Activated CD4-positive, alpha-beta T cell treated with anti-CD3 and anti-CD28 coated beads for 4 hours (primary cell): ENCODE results near the gene CELA2B.
"Not testable (repeated sequence)": the region's sequence is repeated elsewhere in the genome, so short reads cannot be mapped to it uniquely, and the experiment has no call there.

ENCODE experiments used
- DNase-seq, 2 donors: peaks; one replicate each; pipeline ENCODE4 v3.0.0-alpha.2; 2020

CELA2B gene

DNA sequence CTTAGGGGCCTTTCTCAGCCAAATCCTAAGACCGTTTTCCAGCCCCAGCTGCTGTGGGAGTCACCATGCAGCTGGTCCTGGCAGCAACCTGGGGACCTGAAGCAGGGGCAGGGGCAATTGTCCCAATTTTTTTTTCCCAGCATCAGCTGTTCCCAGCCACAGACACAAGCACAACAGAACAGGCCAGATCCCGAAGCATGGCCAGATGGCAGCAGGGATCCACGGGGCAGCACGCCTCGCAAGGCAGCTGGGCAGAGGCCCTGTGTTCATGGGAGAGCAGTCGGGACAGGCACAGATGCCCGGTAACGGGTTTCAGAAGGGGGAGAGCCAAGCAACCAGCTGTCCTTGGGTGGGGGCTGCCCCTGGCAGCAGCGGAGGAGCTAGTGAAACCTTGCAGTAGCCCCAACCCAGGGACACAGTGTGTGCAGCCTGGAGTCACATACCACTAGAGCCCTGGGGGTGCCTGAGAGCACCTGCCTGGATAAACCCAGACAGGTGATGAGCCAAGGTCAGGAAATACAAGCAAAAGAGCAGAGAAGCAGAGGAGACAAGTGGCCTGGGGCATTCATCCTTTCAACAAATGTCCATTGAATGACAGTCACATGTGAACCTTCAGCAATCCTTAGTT lies 6.0 kb upstream of the CELA2B start:
- not testable (repeated sequence) for DNase-seq

DNA sequence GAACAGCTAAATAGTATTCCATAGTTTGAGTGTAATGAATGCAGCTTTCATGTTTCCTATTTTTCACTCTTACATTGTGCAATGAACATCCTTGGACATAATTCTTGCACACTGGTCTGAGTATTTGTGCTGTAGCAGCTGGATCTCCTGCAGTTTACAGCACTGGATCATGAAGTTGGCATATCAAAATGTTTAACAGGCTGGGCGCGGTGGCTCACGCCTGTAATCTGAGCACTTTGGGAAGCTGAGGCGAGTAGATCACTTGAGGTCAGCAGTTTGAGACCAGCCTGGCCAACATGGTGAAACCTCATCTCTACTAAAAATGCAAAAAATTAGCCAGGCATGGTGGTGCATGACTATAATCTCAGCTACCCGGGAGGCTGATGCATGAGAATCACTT lies 4.8 kb upstream of the CELA2B start:
- not testable (repeated sequence) for DNase-seq

DNA sequence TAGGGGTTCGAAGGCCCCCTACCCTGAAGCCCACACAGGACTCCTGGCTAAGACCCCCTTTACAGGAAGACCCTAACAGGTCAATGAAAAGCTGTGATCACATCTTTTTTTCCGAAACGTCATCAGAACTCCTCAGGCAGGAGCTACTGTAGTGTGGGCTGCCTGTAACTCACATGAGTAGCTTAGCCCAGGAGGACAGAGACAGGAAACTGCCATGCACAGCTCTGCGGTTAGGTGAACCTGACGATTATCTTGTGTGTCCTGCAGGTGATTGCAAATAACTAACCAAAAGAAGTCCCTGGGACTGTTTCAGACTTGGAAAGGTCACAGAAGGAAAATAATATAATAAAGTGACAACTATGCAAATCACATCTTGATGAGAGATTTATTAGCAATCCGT lies 4.2 kb upstream of the CELA2B start:
- not testable (repeated sequence) for DNase-seq

DNA sequence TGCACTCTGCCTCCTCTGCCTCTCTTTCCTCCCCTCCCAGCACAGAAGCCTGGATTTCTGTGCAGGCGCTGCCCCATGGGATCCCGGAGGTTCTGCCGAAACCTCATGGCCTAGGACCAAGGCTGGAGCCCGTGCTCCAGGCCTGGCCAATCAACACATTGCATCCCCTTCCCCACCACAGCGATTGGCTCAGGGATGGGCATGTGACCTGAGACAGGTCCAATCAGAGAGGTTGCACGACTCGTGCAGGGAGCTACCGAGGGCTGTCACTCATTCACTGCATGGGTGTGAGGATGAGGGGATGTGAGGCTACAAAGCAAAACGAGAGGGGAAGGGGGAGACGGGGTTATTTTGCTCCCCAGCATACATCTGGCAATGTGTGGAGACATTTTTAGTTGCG lies 3.3 kb upstream of the CELA2B start:
- no peak for DNase-seq

DNA sequence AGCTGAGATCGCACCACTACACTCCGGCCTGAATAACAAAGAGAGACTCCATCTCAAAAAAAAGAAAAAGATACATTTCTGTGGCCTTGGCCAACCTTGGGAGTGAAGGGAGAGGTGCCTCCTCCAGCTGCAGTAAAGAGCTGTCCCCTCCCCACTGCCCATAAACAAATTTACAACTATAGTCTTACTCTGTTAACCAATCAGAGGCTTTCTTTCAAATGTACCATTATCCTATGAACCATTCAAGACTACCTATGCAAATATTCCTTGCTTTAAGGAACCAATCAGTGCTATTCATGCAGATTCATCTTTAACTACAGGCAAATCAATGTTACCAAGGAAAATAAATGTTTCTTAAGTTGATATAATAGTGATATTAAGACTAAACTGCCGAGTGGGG lies 1.0 kb downstream of the CELA2B start:
- DNase-seq: no peak

DNA sequence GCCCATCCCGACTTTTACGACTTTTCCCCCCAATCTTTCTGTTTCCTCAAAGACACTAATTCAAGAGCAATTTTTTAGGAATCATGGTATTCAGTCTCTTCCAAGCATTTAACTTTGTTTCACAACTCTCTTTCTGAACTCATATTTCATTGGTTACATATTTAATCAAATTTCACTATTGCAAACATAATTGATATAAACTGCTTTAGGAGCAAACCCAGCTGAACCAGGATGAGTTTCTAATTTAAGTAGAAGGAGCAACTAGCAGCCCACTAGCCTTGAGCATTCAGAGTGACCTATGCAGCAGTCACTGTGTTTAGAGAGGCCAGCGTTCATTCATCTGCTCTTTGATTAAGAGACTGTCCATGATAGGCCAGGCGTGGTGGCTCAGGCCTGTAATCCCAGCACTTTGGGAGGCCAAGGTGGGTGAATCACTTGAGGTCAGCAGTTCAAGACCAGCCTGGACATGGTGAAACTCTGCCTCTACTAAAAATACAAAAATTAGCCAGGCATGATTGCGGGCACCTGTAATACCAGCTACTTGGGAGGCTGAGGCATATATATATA lies 1.8 kb downstream of the CELA2B start:
- DNase-seq: no peak

DNA sequence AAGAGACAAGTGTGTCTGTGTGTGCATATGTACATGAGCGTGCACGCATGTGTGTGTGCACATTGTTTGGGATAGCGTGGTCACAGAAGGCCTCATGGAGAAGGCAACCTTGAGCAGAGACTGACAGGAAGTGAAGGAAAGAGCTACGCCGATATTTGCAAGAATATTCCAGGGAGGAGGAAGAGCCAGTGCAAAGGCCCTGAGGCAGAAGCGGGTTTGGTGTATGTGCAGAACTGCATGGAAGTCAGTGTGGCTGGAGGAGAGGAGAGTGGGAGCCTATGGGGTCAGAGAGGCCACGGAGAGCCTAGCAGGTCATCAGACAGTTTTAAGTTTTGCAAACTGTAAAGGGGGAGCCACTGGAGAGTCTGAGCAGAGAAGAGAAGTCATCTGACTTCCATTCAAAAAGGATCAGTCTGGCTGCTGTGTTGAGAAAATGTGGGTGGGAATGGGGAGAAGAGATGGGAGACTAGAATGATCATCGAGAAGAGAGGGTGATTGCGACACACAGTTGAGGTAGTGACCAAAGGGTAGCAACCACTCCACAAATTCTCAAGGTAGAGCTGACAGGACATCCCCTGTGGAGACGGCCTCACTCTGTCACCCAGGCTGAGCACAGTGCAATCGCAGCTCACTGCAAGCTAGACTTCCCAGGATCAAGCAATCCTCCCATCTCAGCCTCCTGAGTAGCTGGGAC lies 3.9 kb downstream of the CELA2B start:
- DNase-seq: no peak

DNA sequence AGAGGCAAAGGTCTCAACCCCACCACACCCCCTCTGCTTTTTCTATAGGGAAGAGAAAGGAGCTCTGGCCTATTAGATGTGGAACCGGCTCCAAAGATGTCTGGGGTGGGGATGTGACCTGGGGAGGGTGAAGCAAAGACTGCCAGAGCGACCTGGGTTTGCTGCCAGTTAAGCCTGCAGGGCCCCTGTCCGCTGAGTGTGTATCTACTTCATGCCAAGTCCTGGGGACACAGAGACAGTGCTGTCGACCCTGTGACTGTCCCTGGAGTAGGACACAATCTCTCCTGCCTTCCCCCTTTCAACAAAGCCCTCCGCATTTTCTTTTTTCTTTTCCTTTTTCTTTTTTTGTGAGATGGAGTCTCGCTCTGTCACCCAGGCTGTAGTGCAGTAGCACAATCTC lies 6.6 kb downstream of the CELA2B start:
- not testable (repeated sequence) for DNase-seq

DNA sequence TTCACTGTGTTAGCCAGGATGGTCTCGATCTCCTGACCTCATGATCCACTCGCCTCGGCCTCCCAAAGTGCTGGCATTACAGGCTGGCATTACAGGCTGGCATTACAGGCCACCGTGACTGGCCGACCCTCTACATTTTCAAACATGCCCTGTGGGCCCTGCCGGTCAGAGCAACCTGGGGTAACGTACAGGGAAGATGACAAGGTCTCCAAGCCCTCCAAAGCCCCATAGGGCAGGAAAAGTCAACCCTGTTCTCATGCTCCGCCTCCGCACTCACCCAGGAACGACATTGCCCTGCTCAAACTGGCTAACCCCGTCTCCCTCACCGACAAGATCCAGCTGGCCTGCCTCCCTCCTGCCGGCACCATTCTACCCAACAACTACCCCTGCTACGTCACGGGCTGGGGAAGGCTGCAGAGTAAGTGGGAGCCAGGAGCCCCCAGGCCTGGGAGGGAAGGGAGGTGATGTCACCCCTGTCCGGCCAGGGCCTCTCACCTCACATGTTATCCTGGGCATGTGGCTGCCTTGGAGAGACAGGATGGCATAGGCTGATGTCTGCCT lies 7.2 kb downstream of the CELA2B start:
- not testable (repeated sequence) for DNase-seq

DNA sequence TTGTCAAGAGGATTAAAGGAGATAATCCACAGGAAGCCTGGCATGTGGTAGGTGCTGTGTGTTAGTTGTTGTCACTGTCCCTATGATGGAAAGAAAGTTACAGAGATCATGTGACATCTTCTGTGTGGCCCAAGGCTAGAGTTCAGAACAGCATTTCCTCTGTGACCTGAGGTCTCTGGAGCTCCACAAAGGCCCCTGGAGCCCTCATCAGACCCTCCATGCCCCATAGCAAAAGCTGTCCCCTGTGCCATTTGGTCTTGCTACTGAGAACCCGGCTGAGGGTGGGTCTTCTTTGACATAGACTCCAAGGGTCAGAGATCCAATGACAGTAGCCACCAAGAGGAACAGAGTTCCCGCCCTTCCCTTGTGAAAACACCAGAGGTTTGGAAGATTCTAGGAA lies 8.1 kb downstream of the CELA2B start:
- DNase-seq: no peak

DNA sequence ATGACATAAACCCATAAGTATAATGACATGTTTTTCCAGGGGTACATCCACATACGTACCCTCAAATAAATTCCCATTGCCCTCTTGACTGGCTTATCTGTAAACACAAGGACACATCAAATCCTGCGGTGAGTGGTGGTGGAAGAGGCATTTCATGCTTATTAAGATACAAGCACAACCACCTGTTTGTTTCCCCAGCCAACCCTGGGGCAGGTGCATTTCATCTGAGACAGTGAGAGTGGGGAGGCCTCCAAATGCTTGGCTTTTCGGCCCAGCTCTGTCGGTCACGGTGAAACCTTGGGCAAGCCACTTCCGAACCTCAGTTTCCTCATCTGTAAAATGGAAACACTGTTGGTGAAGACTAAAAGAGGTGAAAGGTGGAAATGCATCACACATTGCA lies 8.5 kb downstream of the CELA2B start:
- not testable (repeated sequence) for DNase-seq

DNA sequence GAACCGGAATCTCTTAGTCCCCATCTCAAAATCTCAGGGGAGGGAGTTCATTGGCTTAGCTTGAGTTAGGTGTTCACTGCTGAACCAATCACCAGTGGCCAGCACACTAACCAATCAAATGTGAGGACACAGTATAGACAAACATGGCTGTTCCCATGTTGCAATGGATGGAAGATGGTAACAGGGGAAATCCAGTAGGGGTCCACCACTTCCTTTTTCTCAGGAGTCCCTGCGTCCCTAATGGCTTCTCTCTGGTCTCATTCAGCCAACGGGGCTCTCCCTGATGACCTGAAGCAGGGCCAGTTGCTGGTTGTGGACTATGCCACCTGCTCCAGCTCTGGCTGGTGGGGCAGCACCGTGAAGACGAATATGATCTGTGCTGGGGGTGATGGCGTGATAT lies 9.7 kb downstream of the CELA2B start:
- no peak for DNase-seq

DNA sequence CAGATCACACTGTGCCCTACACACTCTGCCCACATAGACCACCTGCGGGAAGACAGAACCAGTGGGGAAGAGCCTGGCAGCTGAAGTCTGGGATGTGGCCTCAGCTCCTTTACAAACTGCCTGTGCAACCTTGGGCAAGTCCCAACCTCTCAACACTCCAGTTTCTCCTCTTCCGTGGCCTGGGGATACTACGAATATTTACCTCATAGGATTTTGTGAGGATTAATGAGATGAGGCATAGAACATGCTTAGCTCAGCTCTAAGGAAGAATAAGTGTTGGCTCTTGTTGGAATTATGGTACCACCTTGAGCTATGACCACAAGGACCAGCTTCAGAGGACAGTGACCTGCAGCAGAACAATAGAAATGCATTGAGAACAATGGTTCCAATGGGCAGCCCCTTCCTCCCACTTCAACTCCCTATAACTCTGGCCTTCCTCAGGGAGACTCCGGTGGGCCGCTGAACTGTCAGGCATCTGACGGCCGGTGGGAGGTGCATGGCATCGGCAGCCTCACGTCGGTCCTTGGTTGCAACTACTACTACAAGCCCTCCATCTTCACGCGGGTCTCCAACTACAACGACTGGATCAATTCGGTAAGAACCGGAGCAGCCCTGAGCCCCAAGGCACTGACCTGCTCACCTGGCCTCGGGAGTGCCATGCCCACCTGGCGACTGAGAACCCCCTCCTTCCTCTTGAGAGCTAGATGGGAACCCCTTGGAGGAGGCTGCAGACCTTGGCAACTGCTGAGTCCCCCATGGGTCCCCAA lies 11.1 kb downstream of the CELA2B start:
- not testable (repeated sequence) for DNase-seq

DNA sequence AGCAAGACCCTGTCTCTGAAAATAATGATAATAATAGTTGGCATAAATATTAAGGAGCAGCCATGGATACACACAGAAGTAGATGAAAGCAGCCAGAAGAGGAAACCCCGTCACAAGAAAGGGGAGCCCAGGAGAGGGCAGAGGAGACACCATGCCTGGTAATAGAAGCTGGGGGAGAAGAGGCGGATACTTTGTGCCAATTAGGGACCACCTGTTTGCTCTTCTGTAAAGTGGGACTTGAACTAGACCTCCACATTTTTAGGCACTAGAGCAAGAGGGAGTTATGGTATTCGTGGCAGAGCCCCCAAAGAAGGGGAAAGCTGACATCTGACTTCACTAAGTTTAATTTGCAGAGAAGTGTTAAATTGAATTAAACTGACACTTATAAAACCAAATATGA lies 12.5 kb downstream of the CELA2B start:
- no peak for DNase-seq

DNA sequence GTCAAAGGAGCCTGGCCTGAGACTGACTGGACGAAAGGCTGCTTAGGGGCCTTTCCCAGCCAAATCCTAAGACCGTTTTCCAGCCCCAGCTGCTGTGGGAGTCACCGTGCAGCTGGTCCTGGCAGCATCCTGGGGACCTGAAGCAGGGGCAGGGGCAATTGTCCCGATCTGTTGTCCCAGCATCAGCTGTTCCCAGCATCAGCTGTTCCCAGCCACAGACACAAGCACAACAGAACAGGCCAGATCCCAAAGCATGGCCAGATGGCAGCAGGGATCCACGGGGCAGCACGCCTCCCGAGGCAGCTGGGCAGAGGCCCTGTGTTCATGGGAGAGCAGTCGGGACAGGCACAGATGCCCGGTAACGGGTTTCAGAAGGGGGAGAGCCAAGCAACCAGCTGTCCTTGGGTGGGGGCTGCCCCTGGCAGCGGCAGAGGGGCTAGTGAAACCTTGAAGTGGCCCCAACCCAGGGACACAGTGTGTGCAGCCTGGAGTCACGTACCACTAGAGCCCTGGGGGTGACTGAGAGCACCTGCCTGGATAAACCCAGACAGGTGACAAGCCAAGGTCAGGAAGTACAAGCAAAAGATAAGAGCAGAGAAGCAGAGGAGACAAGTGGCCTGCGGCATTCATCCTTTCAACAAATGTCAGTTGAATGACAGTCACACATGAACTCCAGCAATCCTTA lies 13.3 kb downstream of the CELA2B start:
- DNase-seq: no peak

DNA sequence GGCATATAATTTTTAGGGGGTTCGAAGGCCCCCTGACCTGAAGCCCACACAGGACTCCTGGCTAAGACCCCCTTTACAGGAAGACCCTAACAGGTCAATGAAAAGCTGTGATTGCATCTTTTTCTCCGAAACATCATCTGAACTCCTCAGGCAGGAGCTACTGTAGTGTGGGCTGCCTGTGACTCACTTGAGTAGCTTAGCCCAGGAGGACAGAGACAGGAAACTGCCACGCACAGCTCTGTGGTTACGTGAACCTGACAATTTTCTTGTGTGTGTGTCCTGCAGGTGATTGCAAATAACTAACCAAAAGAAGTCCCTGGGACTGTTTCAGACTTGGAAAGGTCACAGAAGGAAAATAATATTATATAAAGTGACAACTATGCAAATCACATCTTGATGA lies 15.1 kb downstream of the CELA2B start:
- DNase-seq: not testable (repeated sequence)

DNA sequence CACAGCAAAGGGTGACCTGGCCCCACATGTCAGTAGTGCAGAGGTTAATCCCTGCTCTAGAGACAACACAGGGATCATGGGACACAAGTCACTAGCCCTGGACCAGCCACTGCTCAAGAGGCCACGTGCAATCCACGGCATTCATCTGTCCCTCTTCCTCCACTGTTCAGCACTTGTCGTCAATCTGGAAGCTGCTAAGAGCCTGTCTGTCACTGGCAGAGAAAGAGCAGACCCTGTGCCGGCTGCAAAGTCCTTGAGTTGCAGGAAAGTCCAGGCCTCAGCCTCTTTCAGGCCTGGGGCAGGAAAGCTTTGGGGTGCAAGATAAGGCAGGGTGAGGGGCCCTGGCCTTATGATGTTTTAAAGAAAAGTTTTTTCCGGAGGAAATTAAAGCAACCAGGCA lies 16.7 kb downstream of the CELA2B start:
- DNase-seq: no peak

DNA sequence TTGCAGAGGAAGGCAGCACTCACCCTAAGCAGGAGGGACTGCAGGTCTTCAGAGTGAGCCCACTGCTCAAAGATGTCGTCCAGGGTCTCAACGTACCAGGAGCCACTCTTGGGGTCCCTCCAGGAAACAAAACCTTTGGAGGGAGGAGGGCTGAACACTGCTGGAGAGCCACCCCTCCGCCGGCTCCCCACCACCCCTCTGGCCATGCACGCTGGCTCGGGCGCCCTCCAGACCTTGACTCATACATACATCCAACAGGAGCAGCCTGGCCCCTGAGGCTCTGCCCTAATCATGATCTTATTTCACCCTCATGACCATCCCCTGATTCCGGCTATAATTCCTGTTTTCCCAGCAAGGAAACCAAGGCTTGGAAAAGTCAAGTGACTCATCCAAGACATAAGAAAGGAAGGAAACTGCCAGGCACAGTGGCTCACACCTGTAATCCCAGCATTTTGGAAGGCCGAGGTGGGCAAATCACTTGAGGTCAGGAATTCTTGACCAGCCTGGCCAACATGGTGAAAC lies 18.0 kb downstream of the CELA2B start:
- no peak for DNase-seq

DNA sequence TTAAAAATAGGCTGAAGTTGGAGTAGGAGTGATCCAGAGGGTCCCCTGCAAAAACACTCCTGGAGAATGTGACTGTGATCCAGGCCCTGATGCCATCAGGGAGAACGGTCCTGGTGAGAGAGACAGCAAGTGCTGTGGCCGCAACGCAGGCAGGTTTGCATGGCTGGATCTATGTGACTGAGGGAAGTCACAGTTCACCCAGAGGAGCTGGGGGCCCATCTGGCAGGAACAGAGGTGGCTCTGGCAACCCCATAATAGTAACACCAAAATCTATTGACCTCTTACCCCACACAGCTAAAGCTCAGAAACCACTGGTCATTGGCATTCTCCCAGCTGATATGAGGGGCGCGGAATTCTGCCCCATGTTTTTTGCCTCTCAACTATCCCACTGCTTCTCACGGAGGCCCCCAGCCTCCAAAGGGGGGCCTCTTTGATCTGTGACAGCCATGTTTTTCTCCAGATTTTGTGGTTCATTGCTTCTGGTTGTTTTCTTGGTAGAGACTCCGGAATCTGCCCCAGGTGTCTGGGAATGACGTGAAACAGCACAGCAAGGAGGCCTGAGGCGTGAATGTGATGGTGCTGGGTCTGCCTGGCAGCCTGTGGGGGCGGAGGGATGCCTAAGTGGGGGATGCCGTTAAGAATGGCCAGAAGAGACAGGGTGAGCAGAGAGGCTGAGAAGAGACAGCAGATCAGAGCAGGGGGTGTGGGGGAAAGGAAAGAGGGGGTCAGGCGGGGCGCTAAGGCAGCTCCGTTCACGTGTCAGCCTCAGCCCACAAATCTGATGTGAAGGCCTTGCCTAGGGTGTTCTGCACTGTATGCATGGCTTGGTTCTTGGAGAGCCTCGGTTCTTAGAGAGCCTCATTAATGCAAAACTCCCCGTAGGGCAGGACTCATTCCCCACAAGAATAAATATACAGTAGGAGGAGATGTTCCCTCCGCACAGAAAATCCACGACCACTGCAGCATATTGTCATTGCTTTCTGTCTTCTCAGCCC lies 24.6 kb downstream of the CELA2B start:
- DNase-seq: no peak

DNA sequence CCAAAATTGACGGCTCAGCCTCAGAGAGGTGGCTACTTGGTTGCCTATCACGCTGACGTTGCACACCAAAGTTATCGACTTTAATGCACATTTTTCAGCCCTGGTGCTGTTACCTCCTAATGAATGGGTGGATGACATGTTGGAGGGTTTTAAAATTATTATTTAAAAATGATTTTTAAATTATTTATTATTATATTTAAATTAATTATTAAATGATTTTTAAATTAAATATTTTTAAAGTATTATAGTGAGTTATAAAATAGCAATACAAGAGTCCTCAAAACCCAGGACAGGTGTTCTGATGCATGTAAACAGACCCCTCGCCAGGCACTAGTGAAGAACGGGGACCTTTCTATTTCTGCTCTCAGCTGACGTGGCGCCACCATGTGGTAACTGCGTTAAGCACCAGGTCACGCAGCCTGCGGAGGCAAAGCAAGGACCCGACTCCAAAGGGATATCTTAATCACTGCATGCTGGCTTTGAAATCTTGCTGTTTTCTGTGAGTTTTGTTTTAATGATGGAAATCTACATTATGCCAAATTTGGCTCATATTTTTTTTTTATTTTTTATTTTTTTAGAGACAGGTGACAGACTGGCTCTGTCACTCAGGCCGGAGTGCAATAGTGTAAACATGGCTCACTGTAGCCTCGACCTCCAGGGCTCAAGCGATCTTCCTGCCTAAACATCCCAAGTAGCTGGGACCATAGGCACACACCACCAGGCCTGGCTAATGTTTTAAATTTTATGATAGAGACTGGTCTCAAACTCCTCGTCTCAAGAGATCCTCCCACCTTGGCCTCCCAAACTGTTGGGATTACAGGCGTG lies 25.5 kb downstream of the CELA2B start:
- peak; percentile 30 to 47 for DNase-seq
